HCT116 (cell line): ENCODE measurements around the gene BAG2.

Experiments used
- EGR1 ChIP-seq: IDR thresholded peaks from 2 replicates; pipeline ENCODE4 v1.6.1; 2012; ENCODE audit warnings: low read depth
- EZH2 ChIP-seq: fragments of 200-600 bp; sonication (generic); IDR thresholded peaks from 2 replicates; pipeline ENCODE4 v1.6.1; 2017; ENCODE audit warnings: antibody characterized with exemption, mixed run types
- EZH2phosphoT487 ChIP-seq: fragments of 200-600 bp; IDR thresholded peaks from 2 replicates; pipeline ENCODE4 v1.6.1; 2018; ENCODE audit warnings: antibody characterized with exemption, borderline replicate concordance
- MAX ChIP-seq: IDR thresholded peaks from 2 replicates; pipeline ENCODE4 v1.6.1; 2012
- SRF ChIP-seq: IDR thresholded peaks from 2 replicates; pipeline ENCODE4 v1.6.1; 2012; ENCODE audit warnings: low read depth
- TF ChIP-seq, protein P1 (sequence below), 3 experiments: fragments of 200-600 bp in 1 of 3; sonication (generic) in 1 of 3; IDR thresholded peaks in 2 of 3; conservative IDR thresholded peaks in 1 of 3; 2 replicates each; pipeline ENCODE4 v1.5.1; 2012 to 2017; ENCODE audit warnings: low read depth in 2 of 3, low read length in 2 of 3, antibody characterized with exemption in 1 of 3, borderline replicate concordance in 1 of 3, control low read depth in 1 of 3, mild to moderate bottlenecking in 1 of 3, mixed read lengths in 1 of 3, mixed run types in 1 of 3, moderate library complexity in 1 of 3; ENCODE audit not compliant: insufficient read depth in 1 of 3

DNA sequence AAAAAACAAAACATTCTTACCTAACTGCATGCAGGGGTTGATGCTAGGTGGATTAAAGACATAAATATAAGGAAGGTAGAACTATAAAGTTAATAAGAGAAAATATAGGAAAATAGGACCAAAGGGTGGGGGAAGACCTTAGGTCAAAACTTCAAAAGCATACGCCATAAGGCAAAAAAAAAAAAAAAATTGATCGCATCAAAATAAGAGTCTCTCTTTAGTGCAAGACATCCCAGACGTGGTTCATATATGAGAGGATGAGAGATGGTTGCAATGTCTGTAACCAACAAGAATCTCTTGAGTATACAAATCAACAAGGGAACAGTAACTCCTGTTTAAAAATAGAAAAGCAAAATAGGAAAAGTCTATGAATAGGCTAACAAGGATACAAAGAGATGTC, 8.5 kb downstream of the BAG2 start:
- TF ChIP-seq, protein P1, sequence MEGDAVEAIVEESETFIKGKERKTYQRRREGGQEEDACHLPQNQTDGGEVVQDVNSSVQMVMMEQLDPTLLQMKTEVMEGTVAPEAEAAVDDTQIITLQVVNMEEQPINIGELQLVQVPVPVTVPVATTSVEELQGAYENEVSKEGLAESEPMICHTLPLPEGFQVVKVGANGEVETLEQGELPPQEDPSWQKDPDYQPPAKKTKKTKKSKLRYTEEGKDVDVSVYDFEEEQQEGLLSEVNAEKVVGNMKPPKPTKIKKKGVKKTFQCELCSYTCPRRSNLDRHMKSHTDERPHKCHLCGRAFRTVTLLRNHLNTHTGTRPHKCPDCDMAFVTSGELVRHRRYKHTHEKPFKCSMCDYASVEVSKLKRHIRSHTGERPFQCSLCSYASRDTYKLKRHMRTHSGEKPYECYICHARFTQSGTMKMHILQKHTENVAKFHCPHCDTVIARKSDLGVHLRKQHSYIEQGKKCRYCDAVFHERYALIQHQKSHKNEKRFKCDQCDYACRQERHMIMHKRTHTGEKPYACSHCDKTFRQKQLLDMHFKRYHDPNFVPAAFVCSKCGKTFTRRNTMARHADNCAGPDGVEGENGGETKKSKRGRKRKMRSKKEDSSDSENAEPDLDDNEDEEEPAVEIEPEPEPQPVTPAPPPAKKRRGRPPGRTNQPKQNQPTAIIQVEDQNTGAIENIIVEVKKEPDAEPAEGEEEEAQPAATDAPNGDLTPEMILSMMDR (IDR thresholded peaks at IDR 0.05 in 2 of 3, conservative IDR thresholded peaks at IDR 0.05 in 1 of 3; ENCODE audit: borderline replicate concordance in 1 of 3, insufficient read depth in 1 of 3, low read depth in 2 of 3, low read length in 2 of 3) = no peak
- TF ChIP-seq EZH2 (no peak), MAX (no peak), EGR1 (no peak), SRF (no peak), EZH2phosphoT487 (no peak)
